HG03064 (cell line): ENCODE results near the gene SPZ1.
"Not testable (repeated sequence)": the region's sequence is repeated elsewhere in the genome, so short reads cannot be mapped to it uniquely, and the experiment has no call there.

Experiments used
- ATAC-seq: cut with Tn5 transposase; IDR thresholded peaks from one replicate; pipeline ENCODE4 v1.9.1; 2021; ENCODE audit warnings: low read depth; ENCODE audit not compliant: unreplicated experiment

The SPZ1 gene

GRCh38 chr5:80319702-80320101, at the start of gene SPZ1:
SPZ1 (plus strand) TSS chr5:80320002; CDS start chr5:80320216, 214 bp downstream.
- ATAC-seq: no peak

- not testable (repeated sequence) for ATAC-seq
Observed at GRCh38 chr5:80270543-80270942, 49.3 kb upstream of the SPZ1 start.

DNA sequence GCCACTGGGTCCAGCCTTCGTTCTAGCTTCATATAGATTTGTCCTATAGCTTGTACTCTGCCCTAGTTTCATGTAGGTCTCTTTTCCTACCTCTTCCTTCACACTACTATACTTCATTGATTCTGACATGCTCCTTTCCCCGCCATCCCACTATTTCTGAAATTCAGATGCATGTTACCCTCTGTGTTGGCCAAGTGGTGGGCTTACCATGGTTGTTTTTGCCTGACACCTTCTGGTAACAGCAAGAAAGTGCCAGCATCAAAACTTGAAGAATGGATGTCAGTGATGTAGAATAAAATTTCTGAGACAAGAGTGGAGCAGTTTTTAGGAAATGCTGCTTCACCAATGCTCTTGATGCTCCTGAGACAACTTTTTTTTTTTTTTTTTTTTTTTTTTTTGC, 44.5 kb upstream of the SPZ1 start:
- no peak for ATAC-seq

DNA sequence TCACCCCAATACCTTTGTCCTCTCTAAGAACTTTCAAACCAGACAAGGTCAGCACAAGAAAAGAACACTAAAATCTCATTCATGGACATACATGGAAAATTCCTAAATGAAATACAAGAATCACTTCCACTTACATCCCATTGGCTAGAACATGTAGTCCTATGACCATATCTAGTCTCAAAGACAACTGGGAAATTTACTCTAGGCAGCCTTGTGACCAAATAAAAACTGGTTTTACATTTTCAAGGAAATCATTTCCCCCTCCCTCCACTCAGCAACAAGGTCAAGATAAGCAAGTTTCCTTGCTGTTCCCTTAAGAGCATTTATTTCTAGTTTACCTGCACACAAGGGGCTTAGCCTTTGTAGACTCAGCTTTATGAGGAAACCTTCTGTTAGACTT, 43.6 kb upstream of the SPZ1 start:
- no peak for ATAC-seq

DNA sequence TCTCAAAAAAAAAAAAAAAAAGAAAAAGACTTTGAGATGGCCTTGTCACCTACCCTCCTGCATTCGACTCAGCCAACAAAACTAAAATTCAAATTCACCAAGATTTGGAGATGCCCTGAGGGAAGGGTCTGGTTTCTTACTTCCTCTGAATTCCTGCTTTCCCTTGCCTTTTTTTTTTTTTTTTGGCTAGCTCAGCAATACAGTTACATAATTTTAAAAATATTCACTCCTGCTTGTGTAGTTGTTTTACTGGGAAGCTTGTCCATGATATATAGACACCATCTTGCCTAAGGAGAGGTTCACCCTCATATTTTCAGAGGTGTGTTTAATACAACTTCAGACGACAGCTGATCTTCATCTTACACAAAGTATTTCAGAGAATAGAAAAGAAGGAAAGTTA, 42.6 kb upstream of the SPZ1 start:
- ATAC-seq: no peak

- no peak for ATAC-seq
Observed at GRCh38 chr5:80282054-80282453, 37.7 kb upstream of the SPZ1 start.

GRCh38 chr5:80283360-80283759, 36.4 kb upstream of the SPZ1 start:
- ATAC-seq: no peak

DNA sequence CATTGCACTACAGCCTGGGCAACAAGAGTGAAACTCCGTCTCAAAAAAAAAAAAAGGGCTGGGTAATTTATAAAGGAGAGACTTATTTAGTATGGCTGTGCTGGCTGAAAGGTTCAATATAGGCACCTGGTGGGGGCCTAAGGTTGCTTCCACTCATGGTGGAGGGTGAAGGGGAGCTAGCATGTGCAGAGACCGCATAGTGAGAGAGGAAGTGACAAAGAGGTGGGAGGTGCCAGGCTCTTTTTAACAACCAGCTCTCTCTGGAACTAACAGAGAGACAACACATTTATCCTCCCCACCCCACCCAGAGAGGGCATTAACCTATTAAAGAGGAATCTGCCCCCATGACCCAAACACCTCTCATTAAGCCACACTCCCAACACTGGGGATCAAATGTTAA, 35.1 kb upstream of the SPZ1 start:
- no peak for ATAC-seq

- no peak for ATAC-seq
Observed at GRCh38 chr5:80288177-80288576, 31.6 kb upstream of the SPZ1 start.

DNA sequence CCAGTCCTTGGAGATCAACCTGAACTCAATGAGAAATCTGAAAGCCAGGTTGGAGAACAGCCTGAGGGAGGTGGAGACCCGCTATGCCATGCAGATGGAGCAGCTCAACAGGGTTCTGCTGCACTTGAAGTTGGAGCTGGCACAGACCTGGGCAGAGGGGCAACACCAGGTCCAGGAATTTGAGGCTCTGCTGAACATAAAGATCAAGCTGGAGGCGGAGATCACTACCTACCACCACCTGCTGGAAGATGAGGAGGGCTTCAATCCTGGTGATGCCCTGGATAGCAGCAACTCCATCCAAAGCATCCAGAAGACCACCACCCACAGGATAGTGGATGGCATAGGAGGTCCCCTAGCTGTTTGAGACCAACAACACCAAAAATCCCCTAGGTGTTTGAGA, 30.5 kb upstream of the SPZ1 start:
- ATAC-seq: no peak

- no peak for ATAC-seq
Observed at GRCh38 chr5:80291761-80292160, 28.0 kb upstream of the SPZ1 start.

GRCh38 chr5:80296121-80296520, 23.7 kb upstream of the SPZ1 start:
- ATAC-seq: no peak

GRCh38 chr5:80299601-80300000, 20.2 kb upstream of the SPZ1 start:
- no peak for ATAC-seq

- no peak for ATAC-seq
Observed at GRCh38 chr5:80300125-80300524, 19.7 kb upstream of the SPZ1 start.

- ATAC-seq: not testable (repeated sequence)
Observed at GRCh38 chr5:80300796-80301195, 19.0 kb upstream of the SPZ1 start.

DNA sequence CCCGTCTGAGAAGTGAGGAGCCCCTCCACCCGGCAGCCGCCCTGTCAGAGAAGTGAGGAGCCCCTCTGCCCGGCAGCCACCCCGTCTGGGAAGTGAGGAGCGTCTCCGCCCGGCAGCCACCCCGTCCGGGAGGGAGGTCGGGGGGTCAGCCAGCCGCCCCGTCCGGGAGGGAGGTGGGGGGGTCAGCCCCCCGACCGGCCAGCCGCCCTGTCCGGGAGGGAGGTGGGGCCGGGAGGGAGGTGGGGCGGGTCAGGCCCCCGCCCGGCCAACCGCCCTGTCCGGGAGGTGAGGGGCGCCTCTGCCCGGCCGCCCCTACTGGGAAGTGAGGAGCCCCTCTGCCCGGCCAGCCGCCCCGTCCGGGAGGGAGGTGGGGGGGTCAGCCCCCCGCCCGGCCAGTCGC, 18.5 kb upstream of the SPZ1 start:
- not testable (repeated sequence) for ATAC-seq

DNA sequence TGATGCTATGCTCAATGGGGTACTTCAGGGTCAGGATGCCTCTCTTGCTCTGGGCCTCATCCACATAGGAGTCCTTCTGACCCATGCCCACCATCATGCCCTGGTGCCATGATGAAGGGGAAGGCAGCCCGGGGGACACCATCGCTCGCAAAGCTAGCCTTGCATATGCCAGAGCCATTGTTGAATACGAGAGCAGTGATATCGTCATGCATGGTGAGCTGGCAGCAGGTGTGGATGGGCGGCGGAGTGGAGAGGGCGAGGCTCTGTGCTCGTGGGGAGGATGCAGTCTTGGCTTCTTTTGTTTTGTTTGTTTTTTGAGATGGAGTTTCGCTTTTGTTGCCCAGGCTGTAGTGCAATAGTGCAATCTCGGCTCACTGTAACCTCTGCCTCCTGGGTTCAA, 17.2 kb upstream of the SPZ1 start:
- ATAC-seq: no peak

GRCh38 chr5:80308526-80308925, 11.3 kb upstream of the SPZ1 start:
- ATAC-seq: no peak

- no peak for ATAC-seq
Observed at GRCh38 chr5:80309871-80310665, 9.7 kb upstream of the SPZ1 start.

DNA sequence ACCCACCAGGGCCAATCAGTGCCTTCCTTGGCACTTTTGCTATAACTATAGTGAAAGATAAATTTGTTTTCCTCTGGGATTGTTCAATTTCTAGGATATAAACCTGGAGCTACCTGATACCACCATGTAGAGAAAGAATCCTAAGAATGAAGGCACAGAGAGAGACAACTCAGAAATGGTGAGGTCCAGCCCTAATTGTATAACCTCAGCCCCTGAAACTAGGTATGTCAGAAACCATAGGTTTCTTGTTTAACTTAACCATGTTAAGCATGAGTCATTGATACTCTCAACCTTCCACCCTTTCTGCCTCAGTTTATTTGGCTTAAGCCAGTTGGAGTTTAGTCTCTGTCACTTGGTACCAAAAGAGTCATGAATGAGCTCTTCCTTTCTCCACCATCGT, 4.6 kb upstream of the SPZ1 start:
- ATAC-seq: no peak

GRCh38 chr5:80318212-80318611, 1.6 kb upstream of the SPZ1 start:
- ATAC-seq: no peak

- no peak for ATAC-seq
Observed at GRCh38 chr5:80324912-80325311, 5.1 kb downstream of the SPZ1 start.

DNA sequence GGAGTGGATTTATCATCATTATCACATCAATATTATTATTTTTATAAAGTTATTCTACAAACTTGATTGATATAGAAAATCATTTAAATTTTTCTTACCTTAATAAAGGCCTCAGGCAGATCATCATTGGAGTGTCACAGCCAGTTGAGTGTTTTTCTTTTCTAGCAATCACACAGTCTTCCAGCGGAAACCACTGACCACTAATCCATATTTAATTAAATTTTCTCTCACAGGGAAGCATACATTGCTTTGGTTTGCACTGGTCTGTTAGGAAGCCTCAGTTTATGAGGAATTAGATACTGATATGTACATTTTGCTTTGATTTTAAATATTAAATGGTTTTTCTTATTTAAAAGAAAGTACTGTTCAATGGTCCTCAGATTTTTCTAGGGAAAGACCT, 6.7 kb downstream of the SPZ1 start:
- no peak for ATAC-seq
